ENCODE data around the gene ACSBG1.
"Not testable (repeated sequence)": the region's sequence is repeated elsewhere in the genome, so short reads cannot be mapped to it uniquely, and the experiment has no call there.

The ACSBG1 gene

DNA sequence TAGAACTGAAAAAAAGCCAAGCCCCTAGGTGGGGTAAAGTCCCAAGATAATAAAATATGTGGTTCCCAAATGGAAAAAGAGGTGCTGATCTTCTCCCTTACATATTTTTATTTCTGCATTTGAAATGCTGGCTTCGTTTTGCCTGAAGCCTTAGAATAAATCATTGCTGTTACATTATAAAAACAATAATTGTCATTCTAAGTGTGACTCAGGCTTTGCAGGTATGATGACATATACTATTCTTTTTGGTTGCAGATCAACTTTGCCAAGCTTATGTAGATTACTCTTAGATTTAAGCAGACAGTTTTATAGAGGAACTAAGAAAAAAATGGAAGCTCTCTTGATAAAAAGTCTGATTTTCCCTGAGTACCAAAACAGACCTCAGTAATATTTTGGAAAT is 77.7 kb downstream of the ACSBG1 start:
- in situ Hi-C loops (cut with HindIII; ENCODE audit: low pct_unique_long_range_greater_than_20kb, low sequenced_read_pairs): no loop called here
- DNase-seq (ENCODE audit: low read depth in 1 of 2, low spot score in 1 of 2): no peak
- no peak for TF ChIP-seq JUND (IDR thresholded peaks at IDR 0.05; ENCODE audit: low read depth)

GRCh38 chr15:78155355-78155939 is 78.9 kb downstream of the ACSBG1 start:
- in situ Hi-C loops (cut with HindIII; ENCODE audit: low pct_unique_long_range_greater_than_20kb, low sequenced_read_pairs): no loop called here
- TF ChIP-seq JUND (IDR thresholded peaks at IDR 0.05; ENCODE audit: low read depth): no peak
- DNase-seq (ENCODE audit: low read depth in 1 of 2, low spot score in 1 of 2): no peak

- in situ Hi-C loops (cut with HindIII; ENCODE audit: low pct_unique_long_range_greater_than_20kb, low sequenced_read_pairs): no loop called here
- no peak for TF ChIP-seq JUND (IDR thresholded peaks at IDR 0.05; ENCODE audit: low read depth)
- no peak for DNase-seq (ENCODE audit: low read depth in 1 of 2, low spot score in 1 of 2)
Measured at GRCh38 chr15:78154955-78155354, 79.4 kb downstream of the ACSBG1 start.

DNA sequence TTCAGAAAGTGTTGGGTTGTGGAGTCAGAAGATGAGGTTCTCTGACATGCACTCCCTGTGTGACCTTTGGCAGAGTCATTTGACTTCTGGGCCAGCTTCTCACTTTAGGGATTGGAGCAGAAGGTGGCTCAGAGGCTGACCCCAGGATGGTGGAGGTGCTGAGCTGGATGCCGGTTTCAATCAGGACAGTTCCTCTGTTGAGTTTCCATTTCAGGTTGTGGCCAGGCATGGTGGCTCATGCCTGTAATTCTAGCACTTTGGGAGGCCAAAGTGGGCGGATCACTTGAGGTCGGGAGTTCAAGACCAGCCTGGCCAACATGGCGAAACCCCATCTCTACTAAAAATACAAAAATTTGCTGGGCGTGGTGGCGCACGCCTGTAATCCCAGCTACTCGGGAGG is 83.3 kb downstream of the ACSBG1 start:
- in situ Hi-C loops (cut with HindIII; ENCODE audit: low pct_unique_long_range_greater_than_20kb, low sequenced_read_pairs); DNase-seq (ENCODE audit: low read depth in 1 of 2, low spot score in 1 of 2): not testable (repeated sequence)

- in situ Hi-C loops (cut with HindIII; ENCODE audit: low pct_unique_long_range_greater_than_20kb, low sequenced_read_pairs): no loop called here
- TF ChIP-seq JUND (IDR thresholded peaks at IDR 0.05; ENCODE audit: low read depth): no peak
- DNase-seq (ENCODE audit: low read depth in 1 of 2, low spot score in 1 of 2): peak in 1 of 2 experiments; percentile 32
Measured at GRCh38 chr15:78149805-78150751, 84.3 kb downstream of the ACSBG1 start.

- in situ Hi-C loops (cut with HindIII; ENCODE audit: low pct_unique_long_range_greater_than_20kb, low sequenced_read_pairs): no loop called here
- DNase-seq (ENCODE audit: low read depth in 1 of 2, low spot score in 1 of 2): peak; percentile 84 to 98
- no peak for TF ChIP-seq JUND (IDR thresholded peaks at IDR 0.05; ENCODE audit: low read depth)
Measured at GRCh38 chr15:78149068-78149804, 85.1 kb downstream of the ACSBG1 start, which contains the start of gene IDH3A. Gene IDH3A, plus strand, starts transcription at chr15:78149362. Its CDS starts 42 bp downstream, at chr15:78149404.

DNA sequence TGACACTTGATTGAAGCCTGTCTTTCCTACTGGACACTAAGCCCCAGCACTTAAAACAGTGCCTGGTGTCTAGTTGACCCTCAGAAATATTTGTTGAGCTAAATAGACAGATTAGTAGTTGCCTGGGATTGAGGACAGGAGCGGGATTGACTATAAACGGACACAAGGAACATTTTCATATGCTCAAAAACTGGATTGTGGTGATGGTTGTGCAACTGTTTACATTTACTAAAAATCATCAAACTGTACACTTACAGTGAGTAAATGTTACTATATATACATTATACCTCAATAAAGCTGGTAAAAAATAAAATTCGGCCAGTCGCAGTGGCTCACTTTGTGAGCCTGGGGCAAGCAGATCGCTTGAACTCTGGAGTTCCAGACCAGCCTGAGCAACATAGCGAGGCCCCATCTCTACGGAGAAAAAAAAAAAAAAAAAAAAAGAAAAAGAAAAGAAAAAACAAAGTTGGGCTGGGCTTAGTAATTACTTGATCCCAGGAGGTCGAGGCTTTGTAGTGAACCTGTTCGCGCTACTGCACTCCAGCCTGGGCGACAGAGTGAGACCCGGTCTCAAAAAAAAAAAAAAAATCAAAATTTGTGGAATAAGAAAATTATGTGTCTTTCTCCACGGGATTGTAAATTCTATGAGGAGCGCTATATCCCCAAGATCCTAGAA is 85.8 kb downstream of the ACSBG1 start:
- in situ Hi-C loops (cut with HindIII; ENCODE audit: low pct_unique_long_range_greater_than_20kb, low sequenced_read_pairs): no loop called here
- TF ChIP-seq JUND (IDR thresholded peaks at IDR 0.05; ENCODE audit: low read depth): no peak
- DNase-seq (ENCODE audit: low read depth in 1 of 2, low spot score in 1 of 2): no peak

DNA sequence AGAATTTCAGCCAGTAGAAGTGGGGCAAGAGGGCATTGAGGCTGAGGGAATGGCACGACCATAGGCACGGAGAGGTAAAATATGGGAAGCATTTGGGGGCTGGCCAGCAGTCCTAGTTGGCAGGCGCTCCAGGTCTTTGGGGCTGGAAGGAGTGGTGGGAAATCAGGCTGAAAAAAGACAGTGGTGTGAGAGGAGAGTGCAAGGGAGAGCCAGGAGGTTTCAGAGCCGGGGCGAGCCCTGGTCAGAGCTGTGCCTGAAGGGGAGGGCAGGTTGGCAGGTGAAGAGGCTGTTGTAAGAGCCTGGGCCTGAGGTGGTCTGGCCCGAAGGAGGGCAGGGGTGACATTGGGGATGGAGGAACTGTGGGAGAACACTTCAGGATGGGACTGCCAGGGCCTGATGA is 86.8 kb downstream of the ACSBG1 start:
- in situ Hi-C loops (cut with HindIII; ENCODE audit: low pct_unique_long_range_greater_than_20kb, low sequenced_read_pairs): no loop called here
- no peak for TF ChIP-seq JUND (IDR thresholded peaks at IDR 0.05; ENCODE audit: low read depth)
- DNase-seq (ENCODE audit: low read depth in 1 of 2, low spot score in 1 of 2): no peak

- in situ Hi-C loops (cut with HindIII; ENCODE audit: low pct_unique_long_range_greater_than_20kb, low sequenced_read_pairs): no loop called here
- DNase-seq (ENCODE audit: low read depth in 1 of 2, low spot score in 1 of 2): peak in 1 of 2 experiments; percentile 33
- TF ChIP-seq JUND (IDR thresholded peaks at IDR 0.05; ENCODE audit: low read depth): no peak
Measured at GRCh38 chr15:78146425-78147154, 87.8 kb downstream of the ACSBG1 start.

DNA sequence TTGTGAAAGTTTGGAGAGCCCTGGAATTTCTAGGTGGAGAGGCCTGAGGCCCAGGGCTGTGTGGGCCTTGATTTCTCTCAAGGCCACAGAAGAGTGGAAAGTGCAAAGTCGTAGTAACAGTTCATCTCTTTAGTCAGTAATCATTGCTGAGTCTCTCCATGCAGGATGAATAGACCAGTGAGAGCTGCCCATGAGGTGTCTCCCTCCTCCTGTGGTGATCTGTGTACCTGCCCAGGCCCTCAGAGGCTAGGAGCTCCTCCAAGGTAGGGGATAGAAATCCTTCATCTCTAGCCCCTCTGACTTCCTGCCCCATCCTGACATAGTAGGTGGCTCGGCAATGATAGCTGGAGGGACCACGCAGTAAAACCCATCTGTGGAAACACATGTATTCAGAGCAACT is 92.0 kb downstream of the ACSBG1 start:
- TF ChIP-seq JUND (IDR thresholded peaks at IDR 0.05; ENCODE audit: low read depth): no peak
- no peak for DNase-seq (ENCODE audit: low read depth in 1 of 2, low spot score in 1 of 2)
- in situ Hi-C loops (cut with HindIII; ENCODE audit: low pct_unique_long_range_greater_than_20kb, low sequenced_read_pairs): no loop called here

- no peak for DNase-seq (ENCODE audit: low read depth in 1 of 2, low spot score in 1 of 2)
- in situ Hi-C loops (cut with HindIII; ENCODE audit: low pct_unique_long_range_greater_than_20kb, low sequenced_read_pairs): no loop called here
- no peak for TF ChIP-seq JUND (IDR thresholded peaks at IDR 0.05; ENCODE audit: low read depth)
Measured at GRCh38 chr15:78140292-78140691, 94.1 kb downstream of the ACSBG1 start.

DNA sequence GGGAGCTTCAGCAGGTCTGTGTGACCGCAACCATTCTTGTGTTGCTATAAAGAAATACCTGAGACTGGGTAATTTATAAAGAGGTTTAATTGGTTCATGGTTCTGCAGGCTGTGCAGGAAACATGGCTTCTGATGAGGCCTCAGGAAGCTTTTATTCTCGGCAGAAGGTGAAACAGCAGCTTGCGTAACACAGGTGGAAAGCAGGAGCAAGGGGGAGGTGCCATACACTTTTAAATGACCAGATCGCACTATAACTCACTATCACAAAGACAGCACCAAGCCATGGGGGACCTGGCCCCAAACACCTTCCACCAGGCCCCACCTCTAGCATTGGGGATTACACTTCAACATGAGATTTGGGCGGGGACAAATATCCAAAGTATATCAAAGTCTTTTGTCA is 94.8 kb downstream of the ACSBG1 start:
- in situ Hi-C loops (cut with HindIII; ENCODE audit: low pct_unique_long_range_greater_than_20kb, low sequenced_read_pairs): no loop called here
- DNase-seq (ENCODE audit: low read depth in 1 of 2, low spot score in 1 of 2): no peak

More for the DNA sequence above, 94.8 kb downstream of the ACSBG1 start:
- TF ChIP-seq JUND (IDR thresholded peaks at IDR 0.05; ENCODE audit: low read depth): no peak

All from T47D (cell line).